ENCODE data around the gene FRMD4A.

GRCh38 chr10:13670311-13670710 is 660.4 kb downstream of the FRMD4A start:
- TF ChIP-seq POLR2A (IDR thresholded peaks at IDR 0.05), result no peak
- no peak for TF ChIP-seq CTCF (IDR thresholded peaks at IDR 0.05)

All from stomach (tissue), 4 donors.